Dendritic cell treated with granulocyte-macrophage colony-stimulating factor and Interleukin-4, amounts not matched to agents 40 ng/mL and 50 ng/mL, for 4 days (primary cell): ENCODE measurements around the gene KIF5C.
"Not testable (repeated sequence)": the region's sequence is repeated elsewhere in the genome, so short reads cannot be mapped to it uniquely, and the experiment has no call there.

Experiments
- H3K27ac Mint-ChIP-seq: one replicate; pipeline ENCODE4 v1.8.0; 2022; ENCODE audit warnings: mild to moderate bottlenecking, mixed read lengths
- H3K27me3 Mint-ChIP-seq: one replicate; pipeline ENCODE4 v1.8.0; 2022; ENCODE audit warnings: mild to moderate bottlenecking, mixed read lengths
- H3K36me3 Mint-ChIP-seq: one replicate; pipeline ENCODE4 v1.8.0; 2022; ENCODE audit warnings: low read depth, mixed read lengths
- H3K4me1 Mint-ChIP-seq: one replicate; pipeline ENCODE4 v1.8.0; 2022; ENCODE audit warnings: low read depth, mixed read lengths
- H3K4me3 Mint-ChIP-seq: one replicate; pipeline ENCODE4 v1.8.0; 2022; ENCODE audit warnings: mild to moderate bottlenecking, moderate library complexity, mixed read lengths
- H3K9me3 Mint-ChIP-seq: one replicate; pipeline ENCODE4 v1.8.0; 2022; ENCODE audit warnings: mixed read lengths
- intact Hi-C: fragments of 100-400 bp; cut with micrococcal nuclease; formaldehyde crosslinking; loops from one replicate; pipeline ENCODE4 v1.15.0; 2022

Gene KIF5C

DNA sequence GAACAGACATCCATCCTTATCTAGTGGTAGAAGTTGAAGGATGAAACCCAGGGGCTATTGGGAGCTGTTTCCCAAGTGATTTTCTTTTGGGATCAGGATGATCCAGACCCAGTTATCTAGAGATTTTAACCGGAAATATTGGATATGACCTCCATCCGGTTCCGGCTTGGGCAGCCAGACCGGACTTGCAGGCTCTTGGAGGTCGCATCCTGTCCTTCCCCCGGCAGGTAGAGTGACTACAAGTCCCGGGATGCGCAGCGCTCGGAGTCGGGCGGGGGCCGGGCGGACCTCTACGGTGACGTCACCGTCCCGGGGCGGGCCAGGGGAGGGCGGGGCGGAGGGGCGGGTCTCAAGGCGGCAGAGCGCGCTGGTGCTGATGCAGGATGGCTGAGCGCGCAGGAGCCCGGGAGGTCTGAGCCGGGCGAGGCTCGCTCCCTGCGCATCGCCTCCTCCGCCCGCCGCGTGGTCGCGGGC, at the start of gene KIF5C:
Gene KIF5C (plus strand): TSS at position 360 of the 474 bp plus-strand sequence. CDS start 391 bp downstream, outside the sequence.
- Mint-ChIP-seq H3K36me3 (no peaks in the 10 kb centered on the region), H3K4me1 (peaks cover 17% of the 10 kb centered on the region), H3K27me3 (peaks cover 74% of the 10 kb centered on the region), H3K4me3 (peak within 1 kb of the TSS; percentile 30), H3K27ac (no peak within 1 kb of the TSS), H3K9me3 (no peaks in the 10 kb centered on the region)
- intact Hi-C loops, result no loop called here

DNA sequence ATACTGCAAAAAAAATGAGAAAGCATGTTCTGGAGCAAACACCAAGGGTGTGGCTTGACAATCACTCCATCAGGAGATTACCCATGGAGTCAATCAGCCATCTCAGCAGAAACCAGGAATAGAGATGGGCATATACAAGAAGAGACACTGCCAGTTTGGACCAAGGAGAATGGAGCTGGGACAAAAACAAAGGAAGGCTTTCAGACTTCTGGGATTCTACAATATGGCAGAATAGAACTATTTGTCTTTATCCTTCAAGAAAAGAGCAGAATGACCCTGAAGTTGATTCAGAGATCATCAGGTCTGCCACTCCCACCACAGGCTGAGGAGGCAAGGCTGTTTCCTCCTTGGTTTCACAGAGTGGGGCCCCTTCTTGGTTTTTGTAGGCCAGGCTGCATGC, 48.2 kb upstream of the KIF5C start:
- no peaks in the 10 kb centered on the region for H3K36me3 Mint-ChIP-seq
- H3K27ac Mint-ChIP-seq, result no peak overlapping the region
- intact Hi-C loops, result no loop called here
- H3K9me3 Mint-ChIP-seq, result no peaks in the 10 kb centered on the region
- no peaks in the 10 kb centered on the region for H3K4me1 Mint-ChIP-seq
- no peak overlapping the region for H3K4me3 Mint-ChIP-seq
- no peaks in the 10 kb centered on the region for H3K27me3 Mint-ChIP-seq

GRCh38 chr2:148828941-148829340, 46.1 kb upstream of the KIF5C start:
- intact Hi-C loops, result no loop called here

GRCh38 chr2:148829618-148830017, 45.4 kb upstream of the KIF5C start:
- no peaks in the 10 kb centered on the region for H3K36me3 Mint-ChIP-seq
- intact Hi-C loops, result no loop called here
- no peaks in the 10 kb centered on the region for H3K27me3 Mint-ChIP-seq
- H3K27ac Mint-ChIP-seq, result no peak overlapping the region
- H3K9me3 Mint-ChIP-seq, result no peaks in the 10 kb centered on the region
- no peak overlapping the region for H3K4me3 Mint-ChIP-seq
- no peaks in the 10 kb centered on the region for H3K4me1 Mint-ChIP-seq

More at GRCh38 chr2:148828941-148829340, 46.1 kb upstream of the KIF5C start:
- Mint-ChIP-seq H3K4me1 (no peaks in the 10 kb centered on the region), H3K27me3 (no peaks in the 10 kb centered on the region), H3K9me3 (no peaks in the 10 kb centered on the region), H3K4me3 (no peak overlapping the region), H3K27ac (no peak overlapping the region), H3K36me3 (no peaks in the 10 kb centered on the region)

- intact Hi-C loops, result no loop called here
- no peaks in the 10 kb centered on the region for H3K9me3 Mint-ChIP-seq
- no peak overlapping the region for H3K4me3 Mint-ChIP-seq
- H3K27me3 Mint-ChIP-seq, result peaks cover 2% of the 10 kb centered on the region
- no peaks in the 10 kb centered on the region for H3K36me3 Mint-ChIP-seq
- no peak overlapping the region for H3K27ac Mint-ChIP-seq
- no peaks in the 10 kb centered on the region for H3K4me1 Mint-ChIP-seq
These were observed 42.4 kb upstream of the KIF5C start for GRCh38 chr2:148832637-148833036.

- intact Hi-C loops, result no loop called here
- no peaks in the 10 kb centered on the region for H3K36me3 Mint-ChIP-seq
These were observed 33.0 kb upstream of the KIF5C start for GRCh38 chr2:148842050-148842449.

GRCh38 chr2:148848146-148848545, 26.9 kb upstream of the KIF5C start:
- Mint-ChIP-seq H3K4me3 (no peak overlapping the region), H3K27ac (no peak overlapping the region), H3K27me3 (no peaks in the 10 kb centered on the region), H3K9me3 (peaks cover 24% of the 10 kb centered on the region), H3K36me3 (no peaks in the 10 kb centered on the region), H3K4me1 (no peaks in the 10 kb centered on the region)
- intact Hi-C loops, result no loop called here

More at GRCh38 chr2:148842050-148842449, 33.0 kb upstream of the KIF5C start:
- Mint-ChIP-seq H3K27ac (no peak overlapping the region), H3K4me1 (no peaks in the 10 kb centered on the region), H3K4me3 (no peak overlapping the region), H3K9me3 (peaks cover 8% of the 10 kb centered on the region), H3K27me3 (no peaks in the 10 kb centered on the region)

- no peak overlapping the region for H3K4me3 Mint-ChIP-seq
- H3K4me1 Mint-ChIP-seq, result no peaks in the 10 kb centered on the region
- H3K27ac Mint-ChIP-seq, result no peak overlapping the region
- H3K36me3 Mint-ChIP-seq, result no peaks in the 10 kb centered on the region
- no peaks in the 10 kb centered on the region for H3K27me3 Mint-ChIP-seq
- intact Hi-C loops, result no loop called here
- peaks cover 3% of the 10 kb centered on the region for H3K9me3 Mint-ChIP-seq
These were observed 21.6 kb upstream of the KIF5C start for GRCh38 chr2:148853458-148853857.

GRCh38 chr2:148860037-148860436, 15.0 kb upstream of the KIF5C start:
- Mint-ChIP-seq H3K27ac (no peak overlapping the region), H3K36me3 (no peaks in the 10 kb centered on the region), H3K27me3 (peaks cover 1% of the 10 kb centered on the region), H3K4me1 (no peaks in the 10 kb centered on the region), H3K9me3 (no peaks in the 10 kb centered on the region), H3K4me3 (no peak overlapping the region)
- intact Hi-C loops, result no loop called here

DNA sequence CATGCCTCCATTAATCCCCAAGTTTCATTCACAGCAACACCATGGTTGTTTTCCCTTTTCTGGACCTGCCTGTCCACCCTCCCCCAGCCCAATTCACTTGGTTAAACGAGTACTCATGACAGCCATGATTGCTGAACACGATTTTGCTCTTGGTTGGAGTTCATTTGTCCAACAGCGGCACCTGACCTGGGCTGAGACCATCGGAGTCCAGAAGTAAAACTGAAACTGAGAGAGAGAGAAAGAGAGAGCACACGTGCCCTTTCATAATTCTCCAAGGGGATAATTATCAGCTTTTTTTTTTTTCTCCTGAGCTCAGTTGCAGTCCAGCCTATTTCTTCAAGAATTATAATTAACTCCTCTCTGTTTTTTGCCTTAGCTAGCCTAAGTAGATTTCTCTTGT, 13.7 kb upstream of the KIF5C start:
- intact Hi-C loops, result no loop called here
- H3K4me1 Mint-ChIP-seq, result no peaks in the 10 kb centered on the region
- H3K36me3 Mint-ChIP-seq, result no peaks in the 10 kb centered on the region
- H3K27me3 Mint-ChIP-seq, result peaks cover 1% of the 10 kb centered on the region
- H3K27ac Mint-ChIP-seq, result no peak overlapping the region
- no peak overlapping the region for H3K4me3 Mint-ChIP-seq
- H3K9me3 Mint-ChIP-seq, result no peaks in the 10 kb centered on the region

GRCh38 chr2:148862478-148862877, 12.5 kb upstream of the KIF5C start:
- H3K4me1 Mint-ChIP-seq, H3K4me3 Mint-ChIP-seq, H3K27ac Mint-ChIP-seq, H3K36me3 Mint-ChIP-seq, intact Hi-C loops, H3K27me3 Mint-ChIP-seq, H3K9me3 Mint-ChIP-seq: not testable (repeated sequence)

DNA sequence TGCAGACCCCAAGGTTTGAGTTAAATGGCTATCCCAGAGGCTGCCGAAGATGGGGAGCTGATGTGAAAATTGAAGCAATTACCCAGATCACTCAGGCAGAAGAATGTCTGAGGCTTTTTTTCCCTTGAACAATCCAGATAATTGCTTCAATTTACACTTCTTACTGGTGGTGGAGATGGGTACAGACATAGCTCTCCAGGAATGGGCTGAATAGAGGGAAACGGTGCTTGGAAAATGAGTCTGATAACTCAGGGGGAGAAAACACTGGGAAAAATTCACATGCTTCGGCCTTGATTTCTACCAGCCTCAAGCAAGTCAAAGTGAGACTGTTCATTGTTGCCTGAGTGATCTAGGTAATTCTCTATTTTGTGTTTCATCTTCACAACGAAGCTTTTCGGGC, 9.5 kb upstream of the KIF5C start:
- intact Hi-C loops, result no loop called here
- no peaks in the 10 kb centered on the region for H3K9me3 Mint-ChIP-seq
- H3K4me3 Mint-ChIP-seq, result no peak overlapping the region
- peaks cover 7% of the 10 kb centered on the region for H3K4me1 Mint-ChIP-seq
- H3K36me3 Mint-ChIP-seq, result no peaks in the 10 kb centered on the region
- H3K27ac Mint-ChIP-seq, result no peak overlapping the region
- peaks cover 17% of the 10 kb centered on the region for H3K27me3 Mint-ChIP-seq

DNA sequence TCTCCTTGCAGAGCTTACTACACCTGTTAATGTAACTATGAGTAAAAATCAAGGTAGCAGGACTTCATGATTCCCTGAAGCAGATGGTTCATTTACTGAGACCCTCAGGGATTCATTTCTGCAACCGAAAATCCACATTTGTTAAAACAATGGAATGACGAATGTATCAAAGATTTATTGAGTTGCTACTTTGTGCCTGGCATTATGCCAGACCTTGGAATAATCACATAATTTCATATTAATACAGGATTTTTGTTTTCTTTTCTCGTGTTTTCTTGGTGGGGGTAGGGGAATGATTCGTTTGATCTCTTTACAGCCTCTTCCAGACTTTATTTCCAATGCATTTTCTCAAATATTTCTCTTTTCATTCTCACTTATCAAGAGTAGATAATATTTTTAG, 8.9 kb upstream of the KIF5C start:
- intact Hi-C loops, result no loop called here
- Mint-ChIP-seq H3K4me1 (peaks cover 7% of the 10 kb centered on the region), H3K36me3 (no peaks in the 10 kb centered on the region), H3K27me3 (peaks cover 17% of the 10 kb centered on the region), H3K9me3 (no peaks in the 10 kb centered on the region), H3K27ac (no peak overlapping the region), H3K4me3 (no peak overlapping the region)

DNA sequence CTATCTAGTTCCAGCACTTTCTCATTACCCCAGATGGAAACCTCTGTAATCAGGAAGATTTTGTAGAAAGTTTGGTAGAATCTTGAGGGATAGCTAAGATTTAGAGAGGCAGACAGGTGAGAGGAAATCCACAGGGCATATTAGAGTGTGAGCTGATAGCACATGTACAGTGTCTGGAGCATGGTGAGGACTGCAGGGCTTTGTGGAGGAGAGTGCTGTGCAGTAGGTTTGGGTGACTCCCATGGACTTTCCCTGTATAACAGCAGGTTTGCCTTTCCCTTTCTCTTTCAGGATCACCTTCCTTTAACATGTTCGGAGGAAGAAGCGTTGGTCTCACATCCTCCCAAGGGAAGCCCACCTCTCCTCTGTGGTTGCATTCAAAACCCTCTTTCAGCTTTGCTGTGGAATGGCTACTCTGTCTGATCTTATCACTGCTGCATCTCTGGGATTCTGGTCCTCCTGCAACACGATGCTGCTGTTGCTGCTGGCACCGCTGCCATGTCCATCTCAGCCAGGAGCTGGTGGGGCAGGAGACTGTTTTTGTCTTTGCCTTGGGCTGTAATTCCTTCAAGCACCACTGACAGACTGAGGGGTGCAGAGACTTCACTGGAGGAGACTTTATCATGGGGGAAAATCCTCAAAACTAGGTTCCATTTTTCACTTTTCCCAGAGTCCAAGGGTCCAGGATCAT, 7.8 kb upstream of the KIF5C start:
- Mint-ChIP-seq H3K4me1 (peaks cover 7% of the 10 kb centered on the region), H3K27ac (no peak overlapping the region), H3K4me3 (no peak overlapping the region), H3K36me3 (no peaks in the 10 kb centered on the region), H3K27me3 (peaks cover 23% of the 10 kb centered on the region), H3K9me3 (no peaks in the 10 kb centered on the region)
- intact Hi-C loops, result no loop called here
